OCI-LY3 (cell line): Measurements from ENCODE around the gene ZNF519.

Source experiments
- CTCF ChIP-seq: fragments of 200-600, 300-600 bp; sonication (generic); IDR thresholded peaks from 2 replicates; pipeline ENCODE4 v1.5.1; 2014; ENCODE audit warnings: antibody characterized with exemption, low read length, low read depth
- EZH2phosphoT487 ChIP-seq: fragments of 200-600 bp; shearing (Covaris generic); IDR thresholded peaks from 2 replicates; pipeline ENCODE4 v1.6.1; 2018; ENCODE audit warnings: antibody characterized with exemption, mixed run types, low read depth

GRCh38 chr18:14106906-14107305 is 25.3 kb downstream of the ZNF519 start:
- TF ChIP-seq CTCF, result no peak
- no peak for TF ChIP-seq EZH2phosphoT487
